WI38 (cell line): ENCODE results near the gene AGO3.

Experiments used
- H3K4me3 ChIP-seq: 2 replicates; pipeline ENCODE4 v1.5.1; 2011; ENCODE audit warnings: low read depth, mild to moderate bottlenecking, control low read depth, low read length
- TF ChIP-seq, protein P1 (sequence below): IDR thresholded peaks from 2 replicates; pipeline ENCODE4 v1.5.1; 2012; ENCODE audit warnings: low read depth, mild to moderate bottlenecking, control low read depth, low read length

Gene AGO3

DNA sequence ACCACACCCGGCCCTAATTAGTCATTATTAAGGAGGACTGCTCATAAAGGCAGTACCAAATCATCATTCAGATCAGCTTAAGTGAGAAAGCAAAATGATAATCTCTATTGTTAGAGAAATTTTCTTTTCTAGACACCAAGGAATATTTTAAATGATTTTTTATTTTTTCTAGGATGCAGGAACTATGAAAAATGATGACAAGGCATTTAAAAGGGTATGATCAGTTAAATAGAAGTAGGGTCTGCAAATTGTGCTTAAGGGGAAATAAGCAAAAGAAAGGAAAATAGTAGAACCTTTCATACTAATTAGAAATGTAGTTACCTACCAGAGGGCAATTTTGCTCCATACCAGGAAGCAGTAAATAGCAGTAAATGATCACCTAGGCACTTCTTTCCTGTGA is 131.4 kb downstream of the AGO3 start:
- no peak overlapping the region for H3K4me3 ChIP-seq
- TF ChIP-seq, protein P1, sequence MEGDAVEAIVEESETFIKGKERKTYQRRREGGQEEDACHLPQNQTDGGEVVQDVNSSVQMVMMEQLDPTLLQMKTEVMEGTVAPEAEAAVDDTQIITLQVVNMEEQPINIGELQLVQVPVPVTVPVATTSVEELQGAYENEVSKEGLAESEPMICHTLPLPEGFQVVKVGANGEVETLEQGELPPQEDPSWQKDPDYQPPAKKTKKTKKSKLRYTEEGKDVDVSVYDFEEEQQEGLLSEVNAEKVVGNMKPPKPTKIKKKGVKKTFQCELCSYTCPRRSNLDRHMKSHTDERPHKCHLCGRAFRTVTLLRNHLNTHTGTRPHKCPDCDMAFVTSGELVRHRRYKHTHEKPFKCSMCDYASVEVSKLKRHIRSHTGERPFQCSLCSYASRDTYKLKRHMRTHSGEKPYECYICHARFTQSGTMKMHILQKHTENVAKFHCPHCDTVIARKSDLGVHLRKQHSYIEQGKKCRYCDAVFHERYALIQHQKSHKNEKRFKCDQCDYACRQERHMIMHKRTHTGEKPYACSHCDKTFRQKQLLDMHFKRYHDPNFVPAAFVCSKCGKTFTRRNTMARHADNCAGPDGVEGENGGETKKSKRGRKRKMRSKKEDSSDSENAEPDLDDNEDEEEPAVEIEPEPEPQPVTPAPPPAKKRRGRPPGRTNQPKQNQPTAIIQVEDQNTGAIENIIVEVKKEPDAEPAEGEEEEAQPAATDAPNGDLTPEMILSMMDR = no peak

DNA sequence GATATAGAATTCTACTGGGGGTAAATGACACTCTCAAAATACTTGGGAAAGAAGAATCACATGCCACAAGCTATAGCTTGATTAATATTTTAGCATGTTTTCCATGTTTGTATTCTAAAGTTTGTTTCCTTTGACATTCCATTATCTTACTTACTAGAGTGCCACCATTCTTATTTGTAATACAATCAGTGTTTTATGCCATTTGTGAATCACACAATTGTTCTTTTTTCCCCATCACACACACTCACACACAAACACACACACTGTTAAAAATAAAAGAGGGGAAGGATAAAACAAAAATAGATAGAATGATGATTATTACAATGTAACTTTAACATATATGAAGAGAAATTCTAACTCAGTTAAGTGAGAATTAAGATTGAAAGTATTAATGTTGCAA is 137.0 kb downstream of the AGO3 start:
- H3K4me3 ChIP-seq = no peak overlapping the region
- TF ChIP-seq, protein P1 = no peak

DNA sequence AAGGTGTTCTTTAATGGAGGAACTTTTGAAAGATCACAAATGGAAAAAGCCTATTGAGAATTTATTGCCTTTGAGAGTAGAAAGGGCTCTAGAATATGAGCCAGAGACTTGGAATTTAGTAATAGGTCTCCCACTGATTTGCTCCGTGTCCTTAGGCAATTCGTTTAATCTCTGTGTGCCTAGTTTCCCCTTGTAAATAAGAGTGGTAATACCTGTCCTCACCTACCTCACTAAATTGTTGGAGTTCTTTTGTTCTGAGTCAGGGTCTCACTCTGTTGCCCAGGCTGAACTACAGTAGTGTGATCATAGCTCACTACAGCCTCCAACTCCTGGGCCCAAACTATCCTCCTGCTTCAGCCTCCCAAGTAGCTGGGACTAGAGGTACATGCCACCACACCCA is 138.0 kb downstream of the AGO3 start:
- no peak overlapping the region for H3K4me3 ChIP-seq
- TF ChIP-seq, protein P1 = no peak

DNA sequence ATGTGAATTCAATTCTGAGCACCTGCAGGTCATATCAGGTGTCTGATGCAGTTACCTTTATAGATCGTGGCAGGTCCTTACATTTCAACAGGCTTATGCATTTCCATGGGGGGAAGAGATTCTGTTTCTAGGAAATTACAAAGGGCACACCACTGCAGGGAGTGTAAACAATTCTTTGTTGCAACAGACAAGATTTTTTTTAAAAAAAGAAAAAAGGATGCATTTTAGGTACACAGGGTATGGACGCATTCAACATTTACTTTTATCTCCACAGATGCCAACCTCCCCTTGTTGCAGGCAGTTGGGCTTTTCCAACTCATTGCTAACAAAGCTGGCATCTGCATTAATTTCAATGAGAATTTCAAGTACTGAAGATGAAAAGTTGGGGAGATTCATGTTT is 139.4 kb downstream of the AGO3 start:
- no peak overlapping the region for H3K4me3 ChIP-seq
- TF ChIP-seq, protein P1 = no peak

DNA sequence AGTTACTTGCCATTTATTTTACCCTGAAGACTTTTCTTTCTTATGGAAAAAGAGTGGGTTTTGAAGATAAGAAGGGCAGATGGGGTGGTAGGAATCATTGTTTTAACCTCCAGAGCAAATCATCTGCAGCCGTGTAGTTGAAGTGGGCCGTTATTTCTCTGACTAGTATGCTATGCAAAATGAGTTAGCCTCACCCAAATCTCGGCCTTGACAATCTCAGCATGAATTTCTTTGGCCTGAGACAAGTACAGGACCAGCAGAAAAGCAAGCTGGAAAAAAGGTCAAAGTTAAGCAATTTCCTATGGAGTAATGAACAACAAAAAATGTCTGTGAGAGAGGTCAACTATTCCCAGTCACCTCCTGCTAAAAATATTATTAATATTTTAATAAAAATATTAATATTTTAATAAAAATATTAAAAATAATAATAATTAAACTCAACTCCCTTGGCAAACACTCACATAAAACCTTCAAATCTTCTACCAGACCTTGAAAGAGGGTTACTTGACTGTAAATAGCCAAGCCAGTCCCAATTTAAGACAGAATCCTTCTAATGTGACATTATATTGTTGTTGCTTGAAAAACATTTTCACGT is 146.2 kb downstream of the AGO3 start:
- no peak overlapping the region for H3K4me3 ChIP-seq
- TF ChIP-seq, protein P1 = no peak

DNA sequence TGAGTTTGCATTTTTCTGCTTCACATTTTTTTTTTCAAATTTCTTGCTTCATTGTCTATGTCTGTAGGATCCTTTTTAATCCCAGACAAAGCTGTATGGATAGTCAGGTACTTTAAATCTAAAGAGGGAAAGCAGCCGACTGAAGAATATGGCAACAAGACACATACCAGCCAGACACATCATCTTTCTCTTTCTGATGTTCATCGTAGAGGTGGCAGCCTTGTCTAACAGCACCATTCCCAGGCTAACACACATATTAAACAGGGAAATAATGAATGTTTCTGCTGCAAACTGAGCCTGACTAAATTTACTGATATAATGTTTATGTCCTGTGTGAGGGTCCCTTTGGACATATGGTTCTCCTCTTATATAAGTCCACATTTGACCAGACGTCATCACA is 149.3 kb downstream of the AGO3 start:
- TF ChIP-seq, protein P1 = no peak

DNA sequence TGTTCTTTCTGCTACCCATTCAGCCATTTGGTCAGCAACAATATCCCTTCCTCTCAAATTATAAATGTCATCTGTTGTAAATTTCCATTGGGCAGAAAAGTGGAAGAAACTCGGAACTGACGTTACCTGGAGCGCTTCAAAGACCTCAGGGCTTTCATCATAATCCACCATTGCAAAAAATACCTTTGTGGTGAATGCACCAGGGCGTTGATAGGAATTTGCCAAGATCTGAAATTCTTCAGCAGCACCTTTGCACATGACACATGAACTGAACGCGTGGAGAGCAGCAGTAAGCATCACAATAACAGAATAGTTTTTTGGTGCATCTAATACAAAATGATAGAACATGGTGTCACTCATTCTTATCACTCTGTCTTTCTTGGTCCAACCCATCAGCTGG is 149.9 kb downstream of the AGO3 start:
- no peak overlapping the region for H3K4me3 ChIP-seq
- TF ChIP-seq, protein P1 = no peak

More for the DNA sequence above, 149.3 kb downstream of the AGO3 start:
- no peak overlapping the region for H3K4me3 ChIP-seq
